Esophagus mucosa (tissue), 1 donor: ENCODE data around the gene DVL3. TPM values are rescaled to one million over a fixed set of nuclear protein-coding genes. Genes with fewer than 3 reads are reported as not detected.
A peak's percentile ranks its signal among the peaks of the same experiment; 100 is the strongest.
"Not testable (repeated sequence)": the region's sequence is repeated elsewhere in the genome, so short reads cannot be mapped to it uniquely, and the experiment has no call there.

Source experiments
- ATAC-seq: fragments of 200-7000 bp; cut with Tn5 transposase; one replicate; pipeline ENCODE4 v1.9.1; 2020
- total RNA-seq: library from RNA; stranded (reverse); gene quantifications from one replicate; pipeline ENCODE4 v1.2.4, GENCODE V29; 2023
- donor health status: DM: yes; HTN: yes; CAD: no.

Gene DVL3
- total RNA-seq, 1 donor from 2014 or later = 29.2 TPM

- ATAC-seq = peak; percentile 8
These were observed 1.4 kb downstream of the DVL3 start for GRCh38 chr3:184156522-184156955.

DNA sequence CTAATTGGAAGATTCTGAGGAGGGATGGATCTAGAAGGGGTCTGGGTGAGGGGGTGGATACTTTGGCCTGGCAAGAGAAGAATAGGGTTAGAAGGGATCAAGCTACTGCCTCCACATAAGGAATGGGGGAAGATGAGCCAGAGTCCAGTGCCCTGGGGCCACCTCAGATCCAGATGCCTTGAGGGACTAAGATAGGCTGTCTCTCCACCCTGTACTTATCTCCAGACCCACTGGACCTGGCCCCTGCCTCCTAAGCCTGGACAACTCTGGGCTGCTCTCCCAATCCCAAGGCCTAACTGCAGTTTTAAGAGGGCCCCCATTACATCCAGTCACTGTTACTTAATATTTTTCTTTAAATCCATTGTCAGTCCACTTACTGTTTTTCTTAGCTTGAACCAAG lies 2.0 kb downstream of the DVL3 start:
- no peak for ATAC-seq

- ATAC-seq = no peak
These were observed 3.2 kb downstream of the DVL3 start for GRCh38 chr3:184158404-184158803.

GRCh38 chr3:184160456-184160855 lies 5.3 kb downstream of the DVL3 start:
- ATAC-seq = no peak

- ATAC-seq = not testable (repeated sequence)
These were observed 7.4 kb downstream of the DVL3 start for GRCh38 chr3:184162571-184163070.

- ATAC-seq = no peak
These were observed 9.6 kb downstream of the DVL3 start for GRCh38 chr3:184164648-184165330.

- no peak for ATAC-seq
These were observed 10.4 kb downstream of the DVL3 start for GRCh38 chr3:184165543-184165942.

DNA sequence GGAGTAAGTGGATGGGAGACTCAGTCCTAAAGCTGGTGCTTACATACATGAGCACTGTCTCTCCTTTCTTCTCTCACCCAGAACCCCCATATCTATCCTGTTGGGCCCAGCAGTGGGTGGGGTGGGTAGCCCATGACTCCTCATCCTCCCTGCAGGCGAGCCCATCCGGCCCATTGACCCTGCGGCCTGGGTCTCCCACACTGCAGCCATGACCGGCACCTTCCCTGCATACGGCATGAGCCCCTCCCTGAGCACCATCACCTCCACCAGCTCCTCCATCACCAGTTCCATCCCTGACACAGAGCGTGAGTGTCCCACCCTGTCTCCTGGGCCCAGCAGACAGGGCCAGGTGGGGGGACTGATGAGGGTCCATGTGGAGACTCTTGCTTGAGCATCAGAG lies 11.5 kb downstream of the DVL3 start:
- ATAC-seq = no peak

DNA sequence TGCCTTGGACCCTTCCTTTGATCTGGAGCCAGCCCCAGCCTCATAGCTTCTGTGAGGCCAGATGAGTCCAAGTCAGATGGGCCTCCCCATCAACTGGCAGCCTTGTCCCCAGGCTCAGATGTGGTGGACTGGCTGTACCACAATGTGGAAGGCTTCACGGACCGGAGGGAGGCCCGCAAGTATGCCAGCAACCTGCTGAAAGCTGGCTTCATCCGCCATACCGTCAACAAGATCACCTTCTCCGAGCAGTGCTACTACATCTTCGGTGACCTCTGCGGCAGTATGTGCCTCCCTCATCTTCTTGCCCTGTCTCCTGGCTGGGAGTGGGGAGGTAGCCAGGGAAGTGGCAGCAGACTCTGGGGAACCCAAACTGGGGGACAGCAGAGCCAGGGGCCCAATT lies 12.6 kb downstream of the DVL3 start:
- ATAC-seq = no peak

GRCh38 chr3:184168363-184169120 lies 13.4 kb downstream of the DVL3 start:
- no peak for ATAC-seq

GRCh38 chr3:184169896-184170875 lies 15.0 kb downstream of the DVL3 start:
- ATAC-seq = no peak

- peak; percentile 29 for ATAC-seq
These were observed 16.4 kb downstream of the DVL3 start for GRCh38 chr3:184171562-184171961.

DNA sequence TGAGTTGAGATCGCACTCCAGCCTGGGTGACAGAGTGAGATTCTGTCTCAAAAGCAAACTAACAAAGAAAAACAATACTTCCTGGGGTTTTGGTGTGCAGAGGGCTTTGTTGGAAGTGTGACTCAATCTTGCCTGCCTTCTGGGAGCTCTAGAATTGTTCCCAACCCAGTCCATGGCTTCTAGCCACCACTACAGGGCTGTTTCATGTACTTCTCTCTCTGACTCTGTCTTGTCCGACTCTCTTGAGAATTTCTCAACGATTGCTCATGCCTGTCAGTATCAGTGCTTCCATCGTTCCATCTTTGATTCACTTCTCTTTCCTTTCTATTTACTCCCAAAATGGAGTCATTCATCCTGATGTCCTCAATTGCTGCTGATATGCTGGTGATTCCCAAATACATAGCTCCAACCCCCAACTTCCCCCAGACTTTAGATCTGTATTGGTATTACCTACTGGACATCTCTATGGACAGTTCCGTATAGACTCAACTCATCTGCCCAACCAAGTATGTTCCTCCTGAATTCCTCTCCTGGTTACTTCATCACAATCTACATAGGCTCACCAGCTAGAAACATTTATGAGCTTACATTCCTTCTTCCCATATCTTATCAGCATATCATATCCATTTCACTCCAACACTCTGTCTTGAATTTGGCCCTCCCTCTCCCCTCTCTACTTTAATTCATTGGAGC lies 17.6 kb downstream of the DVL3 start:
- ATAC-seq = peak; percentile 35

DNA sequence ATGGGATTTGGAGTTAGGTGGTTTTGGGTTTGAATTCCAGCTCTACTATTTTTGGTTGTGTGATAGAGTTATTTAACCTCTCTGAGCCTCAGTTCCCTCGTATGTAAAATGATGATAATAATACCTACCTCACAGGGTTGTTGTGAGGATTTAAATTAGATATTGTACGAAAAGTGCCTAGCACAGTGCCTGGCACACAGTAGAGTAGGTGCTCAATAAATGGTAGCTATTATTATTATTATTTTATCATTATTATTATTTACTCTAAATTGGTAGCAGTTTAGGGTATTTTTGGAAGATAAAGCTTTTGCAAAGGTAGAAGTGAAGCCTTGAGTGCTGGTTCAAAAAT lies 18.2 kb downstream of the DVL3 start:
- no peak for ATAC-seq

- ATAC-seq = no peak
These were observed 19.1 kb downstream of the DVL3 start for GRCh38 chr3:184174284-184174645.

GRCh38 chr3:184174646-184175492 lies 19.7 kb downstream of the DVL3 start, which contains the start of gene AP2M1:
Gene AP2M1 (plus strand): TSS chr3:184174855. CDS start chr3:184176994, 2,139 bp downstream.
- ATAC-seq = peak; percentile 88

DNA sequence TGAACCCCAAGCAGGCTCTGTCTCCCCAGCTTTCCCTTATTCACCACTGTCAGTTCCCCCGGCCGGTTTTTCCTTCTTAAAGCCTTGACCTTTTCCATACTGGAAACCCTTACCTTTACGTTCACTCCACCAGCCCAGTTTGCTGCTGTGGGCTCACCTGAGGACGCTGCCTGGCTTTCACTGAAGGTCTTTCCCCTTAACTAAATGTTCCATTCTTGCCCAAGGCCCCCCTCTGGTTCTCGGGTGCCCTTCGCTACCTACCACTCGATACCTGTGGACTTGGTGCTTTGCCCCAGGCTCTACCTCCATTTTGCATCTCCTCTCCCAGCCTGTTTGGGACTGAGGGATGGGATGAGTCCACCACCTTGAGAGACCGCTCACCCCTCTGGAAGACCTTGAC lies 20.3 kb downstream of the DVL3 start:
- no peak for ATAC-seq

DNA sequence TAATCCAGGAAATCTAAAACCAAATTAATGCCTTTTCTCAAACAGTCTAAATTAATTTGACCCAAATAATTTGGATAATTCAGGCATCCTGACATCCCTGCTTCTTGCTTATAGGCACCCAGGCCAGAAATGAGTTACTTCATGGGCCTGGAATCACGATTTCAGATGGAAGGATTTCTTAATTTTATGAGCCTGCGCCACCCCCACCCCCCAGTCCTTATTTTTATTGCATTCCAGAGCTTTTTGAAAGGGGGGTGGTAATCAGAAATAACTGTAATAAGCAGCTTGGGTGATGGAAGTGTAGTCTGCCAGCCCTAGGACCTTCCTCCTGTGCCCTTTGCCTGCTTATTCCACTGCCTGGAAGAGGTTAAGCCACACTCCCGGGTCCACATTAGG lies 20.8 kb downstream of the DVL3 start:
- ATAC-seq = no peak

GRCh38 chr3:184176377-184177330 lies 21.5 kb downstream of the DVL3 start:
- ATAC-seq = peak; percentile 34

DNA sequence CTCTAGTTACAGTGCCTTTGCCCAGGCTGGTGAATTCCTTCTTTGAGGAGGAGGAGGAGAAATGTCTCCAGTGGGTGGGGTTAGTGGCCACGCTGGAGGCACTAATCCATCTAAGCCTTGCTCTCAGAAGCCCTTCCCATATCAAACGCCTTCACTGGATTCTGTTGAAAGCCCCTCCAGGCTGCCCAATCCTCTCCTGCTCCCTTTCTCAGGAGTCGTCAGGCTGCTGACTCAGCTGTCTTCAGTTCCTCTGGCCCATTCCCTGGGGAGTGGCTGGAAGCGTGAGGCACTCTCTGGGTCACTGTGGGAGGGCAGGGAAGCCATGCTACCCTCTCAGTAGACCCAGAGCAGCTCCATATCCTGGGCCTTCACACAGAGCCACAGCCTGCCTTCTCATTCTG lies 22.2 kb downstream of the DVL3 start:
- no peak for ATAC-seq
